GM19438 (cell line): ENCODE results near the gene CFAP43.

Experiments used
- ATAC-seq: cut with Tn5 transposase; IDR thresholded peaks from one replicate; pipeline ENCODE4 v1.9.1; 2021; ENCODE audit warnings: low read depth; ENCODE audit not compliant: unreplicated experiment

CFAP43 gene

DNA sequence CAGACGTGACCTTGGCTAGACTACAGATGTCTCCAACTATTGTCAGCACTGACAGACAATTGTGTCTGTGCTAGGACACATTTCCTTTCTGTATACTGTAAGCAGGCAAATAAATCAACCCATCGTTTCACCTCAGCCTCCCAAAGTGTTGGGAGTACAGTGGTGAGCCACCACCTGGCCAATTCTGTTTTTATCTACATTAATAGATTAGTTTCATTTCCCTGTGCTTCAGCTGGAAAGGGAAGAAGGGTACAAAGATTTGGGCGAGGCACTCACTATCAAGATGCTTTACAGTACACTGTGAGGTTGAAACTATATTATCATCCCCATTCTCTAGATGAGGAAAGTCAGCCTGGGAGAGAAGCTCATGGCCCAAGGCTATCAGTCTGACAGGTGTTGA, 88.3 kb downstream of the CFAP43 start:
- no peak for ATAC-seq

DNA sequence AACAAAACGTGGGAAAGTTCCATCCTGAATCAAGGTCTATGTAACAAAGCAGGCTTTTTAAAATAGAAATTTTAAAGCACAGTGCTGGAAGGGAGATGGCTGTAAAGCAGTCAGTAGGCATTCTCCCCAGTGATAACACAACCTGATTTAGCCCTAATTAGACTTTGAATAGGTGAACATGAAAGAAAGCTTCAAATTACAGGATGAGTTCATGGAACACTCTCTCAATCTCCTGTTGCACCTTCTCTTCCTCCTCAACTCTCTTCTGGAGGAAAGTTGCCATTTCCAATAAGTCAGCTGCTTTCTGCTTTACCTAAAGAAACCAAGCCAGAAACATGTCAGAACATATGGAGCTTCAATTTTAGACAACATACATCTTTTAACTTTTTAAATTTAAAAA, 90.1 kb downstream of the CFAP43 start:
- no peak for ATAC-seq

DNA sequence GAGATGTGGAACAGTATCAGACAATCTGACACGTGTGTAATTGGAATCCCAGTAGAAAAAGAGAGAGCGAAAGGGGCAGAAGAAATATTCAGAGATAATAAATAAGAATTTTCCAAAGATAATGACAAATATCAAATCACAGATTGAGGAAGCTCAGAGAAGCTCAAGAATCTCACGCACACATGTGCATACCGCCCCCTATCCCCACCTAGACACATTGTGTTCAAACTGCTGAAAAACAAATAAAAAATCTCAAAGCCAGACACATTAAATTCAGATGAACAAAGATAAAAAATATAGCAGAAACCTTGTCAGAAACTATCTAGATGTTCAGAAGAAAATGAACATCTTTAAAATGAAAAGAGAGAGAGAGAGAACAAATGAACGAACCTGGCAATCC, 92.9 kb downstream of the CFAP43 start:
- no peak for ATAC-seq

DNA sequence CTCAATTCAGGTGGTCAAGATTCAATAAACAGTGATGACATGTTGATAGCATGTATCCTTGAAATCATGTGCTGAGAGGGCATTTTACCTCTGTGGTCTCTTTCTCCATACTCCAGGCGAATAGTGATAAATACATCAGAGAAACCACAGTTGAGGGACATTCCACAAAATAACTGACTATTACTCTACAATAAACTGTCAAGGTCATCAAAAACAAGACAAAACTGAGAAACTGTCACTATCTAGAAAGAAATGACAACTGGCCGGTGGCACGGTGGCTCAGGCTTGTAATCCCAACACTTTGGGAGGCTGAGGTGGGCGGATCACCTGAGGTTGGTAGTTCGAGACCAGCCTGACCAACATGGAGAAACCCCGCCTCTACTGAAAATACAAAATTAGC, 94.0 kb downstream of the CFAP43 start:
- ATAC-seq, result no peak

DNA sequence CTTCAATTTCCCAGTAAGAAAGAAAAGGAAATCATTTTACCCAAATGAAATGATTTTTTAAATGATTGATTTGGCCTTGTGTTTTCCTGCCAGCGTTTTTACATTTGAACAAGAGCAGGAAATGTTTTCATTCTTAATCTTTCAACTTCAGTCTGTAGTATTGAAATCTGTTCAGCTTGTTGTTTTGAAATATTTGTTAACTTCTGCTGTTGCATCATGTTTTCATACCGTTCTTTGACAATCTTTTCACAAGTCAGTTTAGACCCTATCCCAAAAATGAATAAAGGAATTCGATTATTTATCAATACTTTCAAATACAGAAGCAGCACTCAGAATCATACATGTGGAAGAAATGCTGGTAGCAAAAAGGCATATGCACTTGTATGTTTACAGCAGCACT, 102.1 kb downstream of the CFAP43 start:
- no peak for ATAC-seq

DNA sequence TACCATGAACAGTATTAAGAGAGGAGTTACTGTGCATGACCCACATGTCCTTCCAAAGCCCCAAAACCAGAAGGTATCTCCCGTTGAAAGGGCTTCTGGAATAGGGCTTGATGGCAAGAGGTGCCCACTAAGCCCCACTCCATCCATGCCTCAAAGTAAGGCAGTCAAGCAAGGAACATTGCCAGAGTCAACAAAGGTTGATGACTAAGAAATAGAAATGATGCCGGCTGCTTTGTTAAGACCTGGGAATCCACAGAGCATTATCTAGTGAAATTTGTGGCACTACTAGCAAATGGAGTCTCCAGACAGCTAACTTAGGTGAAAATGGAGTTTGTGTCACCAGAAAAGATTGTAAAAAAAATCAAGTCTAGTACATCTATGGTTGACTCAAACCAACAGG, 104.0 kb downstream of the CFAP43 start:
- no peak for ATAC-seq

DNA sequence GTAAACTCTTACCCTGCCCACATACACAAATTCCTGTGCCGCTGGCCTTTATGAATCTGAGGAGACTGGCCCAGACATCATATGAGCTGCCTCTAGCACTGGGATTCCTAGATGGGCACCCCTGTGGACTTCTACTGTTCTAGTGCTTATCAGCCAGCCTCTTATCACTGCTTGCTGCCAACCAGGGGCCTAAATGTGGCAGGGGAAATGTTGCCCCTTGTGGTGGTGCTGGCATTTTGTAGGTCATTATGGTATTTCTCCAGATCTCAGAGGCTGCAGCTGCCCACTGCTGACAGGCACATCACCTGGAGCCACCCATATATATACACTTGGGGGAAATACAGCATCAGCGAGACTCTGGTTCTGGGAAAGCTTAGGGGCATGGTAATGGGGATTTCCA, 104.8 kb downstream of the CFAP43 start:
- no peak for ATAC-seq

DNA sequence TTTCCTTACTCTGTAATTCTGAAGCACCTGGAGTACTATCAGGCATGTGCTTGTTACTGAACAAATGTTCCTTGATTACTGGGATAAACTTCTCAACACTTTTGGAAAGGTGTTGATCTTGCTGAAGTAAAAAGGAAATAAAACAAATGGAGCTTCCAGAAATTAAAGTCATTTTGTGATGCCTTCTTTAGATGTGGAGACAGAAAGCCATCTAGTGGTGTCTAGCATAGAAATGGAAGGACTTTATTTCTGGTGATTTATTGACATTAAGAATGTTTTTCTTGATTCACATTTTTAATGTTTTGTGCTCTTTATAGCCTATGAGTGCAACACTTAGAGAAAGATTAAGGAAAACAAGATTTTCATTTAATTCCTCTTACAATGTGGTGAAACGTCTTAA, 108.8 kb downstream of the CFAP43 start:
- ATAC-seq, result no peak

DNA sequence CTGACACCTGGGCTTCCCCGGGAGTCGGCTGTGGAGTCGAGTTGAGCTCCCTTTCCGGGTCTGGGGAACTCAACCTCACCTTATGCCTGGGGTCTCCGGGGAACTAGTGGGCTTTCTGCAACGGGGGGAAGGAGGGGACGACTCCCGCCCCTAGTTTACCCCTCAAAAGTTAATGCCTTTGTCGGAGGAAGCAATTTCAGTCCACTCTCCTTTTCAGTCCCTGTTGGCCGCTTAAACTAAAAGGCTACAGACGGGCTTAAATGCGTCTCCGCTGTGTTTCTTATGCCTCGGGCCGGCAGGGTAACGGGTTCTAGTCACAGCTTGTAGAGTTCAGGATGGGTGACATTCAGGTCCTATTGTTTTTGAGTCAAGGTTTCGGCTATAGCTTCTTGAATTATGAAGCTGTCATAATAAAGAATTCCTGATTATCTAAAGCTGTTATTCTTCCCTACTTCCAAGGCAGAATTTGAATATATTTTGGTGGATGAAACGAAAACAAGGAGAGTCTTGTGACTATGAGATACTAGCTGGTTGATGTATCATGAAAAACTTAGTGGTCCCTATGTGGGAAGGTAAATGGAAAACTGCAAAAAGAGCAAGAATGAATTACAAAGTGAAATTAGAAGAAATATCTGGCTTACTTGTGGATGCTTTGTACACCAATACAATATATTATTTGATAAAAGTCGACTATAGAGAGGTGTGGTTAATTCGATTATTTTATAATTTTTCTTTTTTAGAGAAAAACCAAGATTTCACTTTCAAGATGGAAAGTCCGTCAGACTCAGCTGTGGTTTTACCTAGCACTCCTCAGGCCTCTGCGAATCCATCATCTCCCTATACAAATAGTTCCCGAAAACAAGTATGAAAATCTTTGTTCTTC, 109.7 kb downstream of the CFAP43 start:
- no peak for ATAC-seq

DNA sequence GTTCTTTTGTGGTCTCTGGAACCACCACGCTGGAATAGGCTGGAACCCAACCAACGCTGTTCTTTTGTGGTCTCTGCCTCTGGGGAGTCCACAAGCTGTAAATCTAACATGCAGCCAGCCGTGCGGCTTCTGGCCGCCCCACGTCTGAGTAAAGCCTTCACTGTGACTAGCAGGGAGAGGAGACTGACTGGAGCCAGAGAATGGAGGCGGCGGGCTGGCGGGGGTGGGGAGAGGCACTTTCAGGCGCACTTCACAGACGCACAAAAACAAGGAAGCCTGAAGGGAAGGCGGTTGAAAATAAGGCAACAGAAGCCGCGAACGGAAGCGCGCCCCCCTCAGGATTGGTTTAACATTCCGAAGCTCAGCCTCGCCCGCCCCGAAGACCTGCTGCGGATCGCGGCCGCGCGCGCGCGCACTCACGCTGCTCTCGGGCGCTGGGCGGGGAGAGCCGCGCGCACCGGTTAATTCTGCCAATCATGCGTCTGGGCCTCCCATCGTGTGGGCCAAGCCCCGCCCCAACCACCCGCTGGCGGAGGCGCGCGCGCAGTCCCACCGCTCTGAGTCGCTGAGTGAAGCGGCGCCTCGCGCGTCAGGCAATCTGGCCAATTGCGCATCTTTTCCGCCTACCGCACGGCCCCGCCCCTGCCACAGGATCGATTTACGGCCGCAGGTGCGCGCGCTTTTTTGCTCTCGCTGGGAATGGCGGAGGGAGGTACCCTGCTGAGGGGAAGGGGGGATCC, 110.5 kb downstream of the CFAP43 start, which contains the start of gene SFR1:
Gene SFR1, plus strand, starts transcription at position 687 of the 740 bp plus-strand sequence. Its CDS starts 13 bp downstream, at position 700.
- ATAC-seq, result peak; percentile 79

DNA sequence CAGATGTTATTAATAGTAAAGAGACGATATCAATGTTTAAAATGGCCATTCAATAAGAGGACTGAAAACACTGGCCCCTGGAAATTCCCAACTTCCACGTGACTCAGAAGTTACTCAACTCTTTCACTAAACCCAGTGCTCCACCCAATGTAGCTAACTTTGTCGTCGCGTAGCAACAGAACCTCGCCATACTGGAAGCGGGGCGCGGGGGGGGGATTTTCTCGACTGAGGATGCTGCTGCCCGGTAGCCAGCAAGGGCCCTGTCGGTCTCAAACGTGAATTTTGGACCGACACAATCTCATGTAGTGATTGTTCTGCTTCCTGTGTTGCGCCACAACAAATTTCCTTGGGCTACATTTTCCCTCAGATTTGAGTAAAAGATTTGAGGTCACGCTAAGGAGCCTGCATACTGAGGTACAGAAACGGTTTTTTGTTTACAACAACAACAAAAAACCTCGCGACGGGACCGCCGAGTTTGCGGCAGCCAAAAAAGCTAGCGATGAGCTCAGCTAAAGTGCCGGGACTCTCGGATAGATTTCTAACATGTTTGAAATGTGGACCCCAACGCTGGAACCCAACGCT, 111.2 kb downstream of the CFAP43 start:
- peak; percentile 33 for ATAC-seq

DNA sequence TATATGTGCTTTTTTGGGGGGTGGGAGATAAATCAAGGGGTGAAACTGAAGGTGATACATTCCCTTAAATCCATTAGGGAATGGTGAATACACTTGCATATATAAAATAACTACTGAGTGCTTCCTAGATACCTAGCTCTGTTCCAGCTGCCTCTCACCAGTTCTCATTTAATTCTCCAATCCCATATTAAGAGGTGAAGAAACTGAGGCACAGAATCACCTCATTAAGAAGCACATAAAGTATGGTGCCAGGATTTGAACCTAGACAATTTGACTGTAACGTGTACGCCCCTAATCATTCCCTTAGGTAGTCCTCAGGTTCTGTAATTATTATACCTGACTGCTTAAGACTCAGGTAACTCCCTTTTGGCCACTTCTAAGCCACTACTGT, 111.7 kb downstream of the CFAP43 start:
- ATAC-seq, result no peak

DNA sequence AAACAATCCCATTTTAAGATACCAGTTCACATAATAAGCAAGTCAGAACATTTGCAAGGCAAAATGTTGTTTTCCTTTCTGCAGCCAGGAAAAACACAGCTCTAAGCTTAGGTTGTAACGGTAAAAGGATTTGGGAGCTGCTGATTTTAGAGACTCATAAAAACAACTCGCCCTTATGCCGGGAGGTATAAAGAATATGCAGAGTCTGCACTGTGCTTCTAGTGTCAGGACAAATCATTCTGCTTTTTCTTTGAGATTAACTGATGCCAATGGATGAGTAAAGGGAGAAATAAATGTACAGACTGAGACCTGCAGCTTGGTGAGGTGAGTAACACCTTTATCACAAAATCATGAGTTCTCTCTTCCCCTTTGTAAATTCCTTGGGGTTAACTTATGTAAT, 112.2 kb downstream of the CFAP43 start:
- ATAC-seq, result no peak

DNA sequence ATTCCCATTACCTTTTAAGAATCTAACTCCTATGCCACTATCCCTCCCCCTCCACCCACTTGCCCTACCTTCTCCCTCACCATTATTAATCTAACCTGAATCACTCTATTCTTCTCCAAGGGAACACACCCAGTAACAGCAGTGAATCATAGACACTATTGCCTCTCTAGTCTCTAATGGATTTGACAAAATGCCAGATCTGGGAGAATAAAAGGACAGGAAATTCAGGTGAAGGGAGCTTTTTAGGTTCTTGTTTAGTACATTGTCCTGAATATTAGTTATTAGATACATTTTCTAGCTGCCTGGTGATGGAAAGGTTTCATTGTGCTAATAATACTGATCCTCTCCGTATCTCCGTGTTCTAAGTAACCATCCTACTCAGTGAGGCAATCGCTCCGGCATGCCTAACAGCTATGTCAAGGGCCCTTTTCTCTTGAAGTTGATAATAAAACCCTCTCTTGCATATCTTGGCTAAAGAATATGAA, 114.3 kb downstream of the CFAP43 start:
- ATAC-seq, result no peak

DNA sequence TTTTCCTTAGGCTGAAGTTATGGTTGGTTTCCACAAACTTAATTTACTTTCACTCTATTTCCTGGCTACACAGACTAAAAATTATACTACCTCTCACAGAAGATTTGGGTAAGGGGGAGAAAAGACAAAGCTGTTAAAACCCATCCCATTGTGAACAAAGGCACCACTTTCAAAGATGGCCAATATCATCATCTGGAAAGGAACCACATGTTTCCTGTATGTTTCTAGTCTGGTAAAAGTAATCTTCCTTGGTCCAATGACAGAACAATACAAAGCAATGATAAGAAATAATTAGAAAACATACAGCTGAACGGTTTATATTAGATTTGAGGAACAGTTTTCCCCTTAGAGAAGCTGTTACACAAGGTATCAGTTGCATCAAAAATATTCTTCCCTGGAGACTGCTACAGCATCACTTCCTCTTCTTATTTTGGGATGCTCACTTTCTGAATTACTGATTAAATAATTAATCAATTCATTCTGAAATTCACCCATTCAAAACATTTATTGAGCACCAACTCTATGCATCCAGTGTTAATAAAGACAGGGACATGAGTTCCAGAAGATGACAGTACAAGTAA, 118.7 kb downstream of the CFAP43 start:
- ATAC-seq, result no peak

DNA sequence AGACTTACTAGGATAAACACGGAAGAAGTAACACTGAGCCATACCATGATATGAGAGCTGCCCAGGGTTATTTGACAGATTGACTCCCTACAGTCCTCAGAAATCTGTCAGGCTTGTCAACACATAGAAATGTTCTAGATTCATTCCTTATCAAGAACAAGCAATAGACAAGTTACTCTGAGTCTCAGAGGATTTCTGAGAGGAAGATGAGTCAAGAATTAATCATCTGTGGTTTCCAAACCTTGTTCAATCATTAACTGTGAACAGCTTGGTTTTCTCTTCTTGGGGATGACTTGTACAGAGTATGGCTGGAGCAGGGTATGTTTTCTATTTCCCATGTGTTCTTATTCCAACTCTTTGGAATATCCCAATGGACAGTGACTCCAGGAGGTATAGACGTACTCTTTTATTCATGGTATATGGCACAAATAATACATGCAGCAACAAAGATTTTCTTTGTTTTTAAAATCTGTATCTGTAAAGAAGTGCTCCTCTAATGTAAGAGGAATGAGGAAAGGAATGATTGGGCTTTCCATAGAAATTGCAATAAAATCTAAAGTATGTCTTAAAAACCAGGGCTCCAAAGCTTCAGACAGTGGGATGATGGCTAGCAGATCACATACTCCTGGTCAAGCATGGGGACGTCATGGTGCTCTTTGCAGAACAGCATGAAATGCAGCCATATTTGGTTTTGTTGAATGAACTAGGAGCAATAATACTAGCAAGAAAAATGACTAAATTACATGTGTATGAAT, 122.1 kb downstream of the CFAP43 start:
- ATAC-seq, result peak; percentile 88

DNA sequence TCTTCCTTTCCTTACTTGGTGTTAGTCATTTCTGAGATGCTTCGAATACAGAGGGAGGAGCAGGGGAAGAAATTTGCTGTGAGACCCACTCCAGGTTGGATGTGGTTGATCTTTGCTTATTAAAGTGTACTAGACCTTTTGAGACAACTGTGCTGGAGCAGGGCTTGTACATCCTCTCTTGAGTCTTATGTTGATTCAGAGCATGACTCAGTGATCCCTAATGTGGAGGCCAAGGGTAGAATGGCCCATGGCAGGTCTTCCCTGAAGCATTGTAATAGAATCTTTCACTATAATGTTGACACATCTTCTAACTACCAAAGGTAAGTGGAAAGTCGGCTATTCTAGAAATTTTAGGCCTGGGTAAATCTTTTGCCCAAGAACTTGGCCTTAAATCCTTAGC, 127.2 kb downstream of the CFAP43 start:
- ATAC-seq, result no peak

DNA sequence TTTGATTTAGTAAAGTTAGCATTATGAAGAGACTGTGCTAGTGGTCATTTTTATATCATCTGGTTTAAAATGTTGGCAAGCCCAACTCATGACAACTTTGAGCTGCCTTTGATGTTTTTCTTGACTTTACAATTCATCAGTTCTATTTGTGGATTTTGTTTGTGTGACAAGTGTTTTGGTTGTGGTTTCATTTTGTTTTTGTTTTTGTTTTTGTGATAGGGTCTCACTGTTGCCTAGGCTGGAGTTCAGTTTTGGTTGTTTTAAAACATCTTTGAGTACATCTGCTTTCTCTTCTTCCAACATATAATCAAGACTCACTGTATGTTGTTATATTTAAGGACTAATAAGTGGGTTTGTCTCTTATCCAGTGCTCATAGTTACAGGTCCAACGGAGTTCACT, 127.7 kb downstream of the CFAP43 start:
- no peak for ATAC-seq

DNA sequence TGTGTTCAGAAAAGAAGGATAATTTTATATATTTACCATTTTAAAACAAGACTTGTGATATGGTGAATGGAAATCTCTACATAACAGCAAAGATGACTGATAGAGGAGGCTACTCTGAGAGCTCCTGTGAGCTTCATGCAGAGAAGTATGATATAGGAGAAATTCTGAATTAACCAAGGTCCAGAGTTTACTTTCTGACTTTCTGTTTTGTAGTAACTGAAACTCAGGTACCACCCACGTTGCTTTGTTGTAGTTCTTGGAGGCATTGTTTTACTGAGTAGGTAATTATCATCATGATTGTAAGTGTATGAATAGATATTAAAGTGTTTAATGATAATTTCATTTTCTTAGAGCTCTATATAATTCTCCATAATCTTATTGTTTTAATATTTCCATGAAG, 128.2 kb downstream of the CFAP43 start:
- ATAC-seq, result no peak

DNA sequence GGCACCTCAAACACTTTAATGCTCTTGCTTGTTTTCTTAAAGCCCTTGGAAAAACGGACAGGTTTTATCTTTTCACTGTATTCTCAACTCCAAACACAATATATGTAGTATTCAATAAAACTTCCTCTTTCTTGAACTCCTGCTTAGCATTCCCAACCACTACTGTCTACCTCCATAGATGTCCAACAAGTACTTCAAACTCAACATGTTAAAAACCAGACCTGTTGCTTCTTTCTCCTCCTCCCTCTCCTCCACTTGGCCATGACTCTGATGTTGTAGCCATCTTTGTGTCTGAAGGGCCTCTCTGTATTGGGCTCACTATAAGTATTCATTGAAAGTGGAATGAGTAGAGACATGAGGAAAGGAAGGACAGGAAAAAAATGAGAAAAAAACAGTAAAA, 130.3 kb downstream of the CFAP43 start:
- no peak for ATAC-seq
